ENCODE measurements around the gene NFX1.

GRCh38 chr9:33249087-33249658 lies 41.1 kb upstream of the NFX1 start:
- TF ChIP-seq, protein P1, sequence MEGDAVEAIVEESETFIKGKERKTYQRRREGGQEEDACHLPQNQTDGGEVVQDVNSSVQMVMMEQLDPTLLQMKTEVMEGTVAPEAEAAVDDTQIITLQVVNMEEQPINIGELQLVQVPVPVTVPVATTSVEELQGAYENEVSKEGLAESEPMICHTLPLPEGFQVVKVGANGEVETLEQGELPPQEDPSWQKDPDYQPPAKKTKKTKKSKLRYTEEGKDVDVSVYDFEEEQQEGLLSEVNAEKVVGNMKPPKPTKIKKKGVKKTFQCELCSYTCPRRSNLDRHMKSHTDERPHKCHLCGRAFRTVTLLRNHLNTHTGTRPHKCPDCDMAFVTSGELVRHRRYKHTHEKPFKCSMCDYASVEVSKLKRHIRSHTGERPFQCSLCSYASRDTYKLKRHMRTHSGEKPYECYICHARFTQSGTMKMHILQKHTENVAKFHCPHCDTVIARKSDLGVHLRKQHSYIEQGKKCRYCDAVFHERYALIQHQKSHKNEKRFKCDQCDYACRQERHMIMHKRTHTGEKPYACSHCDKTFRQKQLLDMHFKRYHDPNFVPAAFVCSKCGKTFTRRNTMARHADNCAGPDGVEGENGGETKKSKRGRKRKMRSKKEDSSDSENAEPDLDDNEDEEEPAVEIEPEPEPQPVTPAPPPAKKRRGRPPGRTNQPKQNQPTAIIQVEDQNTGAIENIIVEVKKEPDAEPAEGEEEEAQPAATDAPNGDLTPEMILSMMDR (IDR thresholded peaks at IDR 0.05), result no peak
- TF ChIP-seq POLR2A (IDR thresholded peaks at IDR 0.05), result no peak
- no peak for TF ChIP-seq POLR2AphosphoS5 (IDR thresholded peaks at IDR 0.05)

Data from breast epithelium (tissue), 3 donors.